HG02571 (cell line): ENCODE results near the gene CCDC102B.
"Not testable (repeated sequence)": the region's sequence is repeated elsewhere in the genome, so short reads cannot be mapped to it uniquely, and the experiment has no call there.

ENCODE experiments used
- ATAC-seq: cut with Tn5 transposase; IDR thresholded peaks from one replicate; pipeline ENCODE4 v1.9.1; 2021; ENCODE audit warnings: mild to moderate bottlenecking, moderate library complexity; ENCODE audit not compliant: unreplicated experiment

Gene CCDC102B

GRCh38 chr18:68826121-68826520 lies 28.2 kb downstream of the CCDC102B start:
- no peak for ATAC-seq

- ATAC-seq, result no peak
These were observed 32.6 kb downstream of the CCDC102B start for GRCh38 chr18:68830256-68831045.

- no peak for ATAC-seq
These were observed 35.9 kb downstream of the CCDC102B start for GRCh38 chr18:68833756-68834155.

GRCh38 chr18:68837665-68838451 lies 40.0 kb downstream of the CCDC102B start:
- no peak for ATAC-seq

- ATAC-seq, result no peak
These were observed 41.8 kb downstream of the CCDC102B start for GRCh38 chr18:68839701-68840100.

GRCh38 chr18:68840554-68841263 lies 42.8 kb downstream of the CCDC102B start:
- no peak for ATAC-seq

- no peak for ATAC-seq
These were observed 43.4 kb downstream of the CCDC102B start for GRCh38 chr18:68841301-68841700.

GRCh38 chr18:68842951-68843350 lies 45.1 kb downstream of the CCDC102B start:
- no peak for ATAC-seq

- no peak for ATAC-seq
These were observed 45.7 kb downstream of the CCDC102B start for GRCh38 chr18:68843473-68844089.

- ATAC-seq, result no peak
These were observed 49.4 kb downstream of the CCDC102B start for GRCh38 chr18:68847219-68847837.

- ATAC-seq, result no peak
These were observed 50.4 kb downstream of the CCDC102B start for GRCh38 chr18:68848242-68848641.

GRCh38 chr18:68854786-68855391 lies 57.0 kb downstream of the CCDC102B start:
- ATAC-seq, result no peak

- no peak for ATAC-seq
These were observed 57.6 kb downstream of the CCDC102B start for GRCh38 chr18:68855491-68855890.

GRCh38 chr18:68861365-68861764 lies 63.5 kb downstream of the CCDC102B start:
- ATAC-seq, result no peak

- ATAC-seq, result no peak
These were observed 67.1 kb downstream of the CCDC102B start for GRCh38 chr18:68865021-68865420.

- no peak for ATAC-seq
These were observed 67.6 kb downstream of the CCDC102B start for GRCh38 chr18:68865503-68865902.

- no peak for ATAC-seq
These were observed 75.1 kb downstream of the CCDC102B start for GRCh38 chr18:68873003-68873402.

- no peak for ATAC-seq
These were observed 76.5 kb downstream of the CCDC102B start for GRCh38 chr18:68874361-68874760.

- ATAC-seq, result not testable (repeated sequence)
These were observed 82.1 kb downstream of the CCDC102B start for GRCh38 chr18:68879947-68880346.

GRCh38 chr18:68887410-68887809 lies 89.5 kb downstream of the CCDC102B start:
- ATAC-seq, result no peak
